Kidney epithelial cell (primary cell): ENCODE data around the gene ANKRD33. TPM values are rescaled to one million over a fixed set of nuclear protein-coding genes. Genes with fewer than 3 reads are reported as not detected.

ENCODE experiments used
- DNase-seq: peaks from one replicate; pipeline ENCODE4 v3.0.0-alpha.2; 2010; ENCODE audit warnings: low read depth
- H3K27me3 ChIP-seq: 2 replicates; pipeline ENCODE4 v1.6.0; 2011; ENCODE audit warnings: low read length; ENCODE audit not compliant: control insufficient read depth, insufficient read depth
- H3K36me3 ChIP-seq: 2 replicates; pipeline ENCODE4 v1.5.1; 2011; ENCODE audit warnings: low read length; ENCODE audit not compliant: control insufficient read depth, insufficient read depth
- H3K4me3 ChIP-seq: 2 replicates; pipeline ENCODE4 v1.5.1; 2011; ENCODE audit warnings: low read depth, mild to moderate bottlenecking, control low read depth, low read length
- CTCF ChIP-seq: IDR thresholded peaks from 2 replicates; pipeline ENCODE4 v1.5.1; 2011; ENCODE audit warnings: mild to moderate bottlenecking, moderate library complexity, low read length, control low read depth, inconsistent platforms; ENCODE audit not compliant: insufficient read depth, poor library complexity, severe bottlenecking
- total RNA-seq: library from RNA; depleted of rRNA; stranded (reverse); fragments of >200 nt; gene quantifications from 2 replicates; pipeline ENCODE4 v1.2.3, GENCODE V29; 2015

ANKRD33 gene
- total RNA-seq, 1 donor from 2014 or later, result not detected

- no peaks in the 10 kb centered on the region for H3K36me3 ChIP-seq
- DNase-seq, result no peak
- H3K27me3 ChIP-seq, result no peaks in the 10 kb centered on the region
- H3K4me3 ChIP-seq, result no peak overlapping the region
- no peak for TF ChIP-seq CTCF
Observed at GRCh38 chr12:51888316-51889215, 663 bp downstream of the ANKRD33 start.

- peak; percentile 31 for TF ChIP-seq CTCF
- no peak for DNase-seq
- Histone ChIP-seq H3K36me3 (no peaks in the 10 kb centered on the region), H3K4me3 (no peak overlapping the region), H3K27me3 (no peaks in the 10 kb centered on the region)
Observed at GRCh38 chr12:51889216-51890132, 1.6 kb downstream of the ANKRD33 start.

- no peak for DNase-seq
- Histone ChIP-seq H3K36me3 (no peaks in the 10 kb centered on the region), H3K27me3 (no peaks in the 10 kb centered on the region), H3K4me3 (no peak overlapping the region)
- TF ChIP-seq CTCF, result no peak
Observed at GRCh38 chr12:51890133-51890464, 2.2 kb downstream of the ANKRD33 start.

- Histone ChIP-seq H3K4me3 (no peak overlapping the region), H3K36me3 (no peaks in the 10 kb centered on the region), H3K27me3 (no peaks in the 10 kb centered on the region)
- no peak for TF ChIP-seq CTCF
- no peak for DNase-seq
Observed at GRCh38 chr12:51890511-51891171, 2.7 kb downstream of the ANKRD33 start.

- H3K4me3 ChIP-seq, result no peak overlapping the region
- no peak for DNase-seq
- H3K36me3 ChIP-seq, result no peaks in the 10 kb centered on the region
- no peaks in the 10 kb centered on the region for H3K27me3 ChIP-seq
- TF ChIP-seq CTCF, result peak; percentile 30
Observed at GRCh38 chr12:51891843-51892242, 3.9 kb downstream of the ANKRD33 start.
